ENCODE results near the gene CMIP.

The CMIP gene

DNA sequence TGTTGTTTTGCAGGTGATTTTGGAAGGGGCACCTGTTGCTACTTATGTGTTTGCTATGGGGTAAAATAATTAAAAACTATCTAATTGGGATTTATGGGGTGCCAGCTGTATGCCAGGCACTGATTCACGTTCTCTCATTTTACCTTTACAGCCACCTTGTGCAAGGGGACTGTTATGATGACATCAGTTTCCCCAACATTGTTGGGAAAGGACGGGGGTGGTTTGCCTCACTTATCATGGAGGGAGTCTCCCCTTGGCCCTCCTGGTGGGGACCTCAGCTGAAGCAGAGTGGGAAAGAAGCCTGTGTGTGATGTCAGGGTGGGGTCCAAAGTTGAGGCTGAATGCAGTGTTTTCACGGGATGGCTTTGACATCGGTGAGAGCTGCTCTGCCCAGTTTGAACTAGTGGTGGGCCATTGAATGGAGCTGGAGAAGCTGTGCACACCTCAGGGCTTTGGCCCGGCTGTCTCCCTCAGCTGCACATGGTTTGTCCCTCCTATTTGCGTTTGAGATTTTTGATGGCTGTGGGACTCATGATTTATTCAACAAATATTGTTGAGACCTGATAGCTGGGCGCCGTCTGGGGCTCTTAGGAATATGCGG, 36.1 kb downstream of the CMIP start:
- DNase-seq (ENCODE audit: low read depth): no peak

DNA sequence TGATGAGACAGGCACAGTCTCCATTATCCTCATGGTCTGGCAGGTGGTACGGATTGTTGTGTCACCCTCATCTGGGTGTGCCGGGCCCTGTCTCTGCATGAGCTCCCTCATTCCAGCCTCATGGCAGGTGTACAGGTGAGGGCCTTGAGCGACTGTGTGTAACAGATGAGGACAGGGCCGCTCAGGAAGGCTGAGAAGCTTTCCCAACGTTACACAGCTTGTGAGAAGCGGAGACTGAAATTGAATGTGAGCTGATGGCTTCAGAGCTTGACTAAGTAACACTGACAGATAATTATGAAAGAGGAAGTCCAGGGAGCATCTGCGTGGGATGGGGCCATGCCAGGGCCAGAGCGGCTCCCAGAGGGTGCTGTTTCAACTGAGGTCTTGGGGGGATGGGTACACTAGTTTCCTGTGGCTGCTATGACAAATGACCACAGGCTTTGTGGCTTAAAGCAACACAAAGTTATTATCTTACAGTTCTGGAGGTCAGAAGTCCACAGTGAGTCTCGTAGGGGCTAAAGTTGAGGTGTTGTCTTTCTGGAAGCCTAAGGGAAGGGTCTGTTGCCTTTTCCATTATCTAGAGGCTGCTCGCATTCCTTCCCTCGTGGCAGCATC, 36.7 kb downstream of the CMIP start:
- no peak for DNase-seq (ENCODE audit: low read depth)

DNA sequence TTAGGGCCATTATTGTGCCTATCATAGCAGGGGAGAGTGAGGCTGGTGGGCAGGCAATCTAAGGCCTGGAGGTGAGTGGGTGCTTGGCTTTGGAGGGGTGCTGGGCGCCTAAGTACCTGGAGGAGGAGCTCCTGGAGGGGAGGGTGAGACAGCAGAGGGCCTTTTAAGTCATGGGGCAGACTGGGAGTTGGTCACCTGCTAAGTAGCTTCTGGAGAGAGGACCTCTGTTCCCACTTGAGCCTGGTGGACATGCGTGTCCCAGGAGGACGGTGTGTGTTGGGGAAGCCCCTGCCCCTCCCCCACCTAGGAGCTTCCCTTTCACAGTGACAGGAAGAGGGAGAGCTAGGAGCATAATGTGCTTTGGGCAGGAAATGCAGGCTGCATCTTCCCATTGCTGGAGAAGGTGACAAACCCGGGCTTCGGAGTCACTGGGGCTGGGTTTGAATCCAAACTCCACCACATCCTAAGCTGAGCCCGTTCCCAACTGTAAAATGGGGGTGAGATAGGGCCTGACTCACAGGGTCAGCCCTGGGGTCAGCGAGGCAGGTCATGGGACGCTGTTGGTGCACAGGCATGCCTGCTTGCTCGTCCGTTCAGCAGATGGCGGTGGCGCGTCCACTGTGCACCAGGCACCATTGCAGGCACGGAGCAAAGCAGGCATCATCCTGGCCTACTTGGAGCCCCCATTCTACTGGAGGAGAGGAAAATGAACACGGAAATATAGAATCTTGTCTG, 37.9 kb downstream of the CMIP start:
- DNase-seq (ENCODE audit: low read depth): no peak

DNA sequence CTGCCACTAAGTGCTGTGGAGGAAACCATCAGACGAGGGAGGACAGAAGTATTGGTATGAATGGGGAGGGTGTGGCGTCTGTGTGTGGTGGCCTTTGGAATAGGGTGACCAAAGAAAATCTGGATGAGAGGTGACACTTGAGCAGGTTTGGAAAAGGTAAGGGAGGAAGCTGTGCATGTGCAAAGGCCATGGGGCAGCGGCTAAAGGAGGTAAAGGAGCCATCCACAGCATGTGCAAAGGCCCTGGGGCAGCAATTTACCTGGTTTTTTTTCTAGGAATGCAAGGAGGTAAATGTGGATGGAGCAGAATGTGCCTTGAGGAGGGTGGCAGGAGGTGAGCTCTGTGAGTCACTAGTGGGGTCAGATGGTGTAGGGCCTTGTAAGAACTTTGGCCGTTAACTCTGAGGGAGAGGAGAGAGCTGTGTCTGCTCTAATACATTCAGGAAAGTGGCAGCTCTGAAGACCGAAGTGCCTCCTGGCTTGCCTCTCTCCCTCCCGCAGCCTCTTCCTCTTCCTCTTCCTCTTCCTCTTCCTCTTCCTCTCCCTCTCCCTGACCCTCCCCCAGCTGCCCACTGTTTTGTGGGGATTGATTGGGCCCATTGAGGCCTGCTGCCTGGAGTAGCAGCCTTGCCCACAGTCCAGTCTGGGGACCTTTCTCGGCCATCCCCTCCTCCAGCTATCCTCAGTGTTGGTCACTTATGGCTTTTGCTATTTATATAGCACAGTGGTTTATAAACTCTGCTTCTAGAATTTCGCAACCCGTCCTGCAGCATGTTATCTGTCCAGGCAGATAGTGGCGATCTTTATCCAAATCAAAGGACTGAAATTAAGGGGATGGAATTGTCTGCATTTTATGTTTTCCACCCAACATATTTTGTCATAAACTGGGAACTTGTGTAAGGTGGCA, 38.7 kb downstream of the CMIP start:
- DNase-seq (ENCODE audit: low read depth): no peak

DNA sequence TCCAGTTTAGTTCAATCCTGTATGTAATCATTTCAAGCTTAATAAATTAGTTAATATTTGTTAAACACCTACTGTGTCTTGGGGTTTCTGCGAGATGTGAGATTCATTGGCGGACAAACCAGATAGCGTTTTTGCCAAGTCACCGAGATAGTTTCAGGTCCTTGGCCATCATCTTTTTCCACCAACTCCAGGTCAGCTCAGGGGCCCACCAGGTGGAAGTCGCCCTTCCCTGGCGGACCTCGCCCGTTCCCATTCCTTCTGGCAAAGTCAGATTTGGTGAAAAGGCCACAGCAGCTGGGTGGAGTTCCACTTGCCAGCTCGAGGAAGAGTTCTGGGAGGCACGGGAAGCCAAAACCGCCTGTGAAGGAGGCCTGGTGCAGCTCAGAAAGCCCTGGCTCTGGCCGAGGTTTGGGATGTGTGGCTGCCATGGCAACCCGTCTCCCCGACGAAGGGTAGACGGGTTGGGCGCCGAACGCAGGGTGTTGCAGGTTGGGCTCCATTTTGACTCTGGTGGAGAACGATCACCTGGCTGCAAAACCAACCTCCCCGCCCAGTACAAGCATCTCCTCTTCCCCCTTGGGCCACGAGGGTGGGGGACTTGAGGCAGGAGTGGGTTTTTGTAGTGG, 39.5 kb downstream of the CMIP start:
- DNase-seq (ENCODE audit: low read depth): no peak

DNA sequence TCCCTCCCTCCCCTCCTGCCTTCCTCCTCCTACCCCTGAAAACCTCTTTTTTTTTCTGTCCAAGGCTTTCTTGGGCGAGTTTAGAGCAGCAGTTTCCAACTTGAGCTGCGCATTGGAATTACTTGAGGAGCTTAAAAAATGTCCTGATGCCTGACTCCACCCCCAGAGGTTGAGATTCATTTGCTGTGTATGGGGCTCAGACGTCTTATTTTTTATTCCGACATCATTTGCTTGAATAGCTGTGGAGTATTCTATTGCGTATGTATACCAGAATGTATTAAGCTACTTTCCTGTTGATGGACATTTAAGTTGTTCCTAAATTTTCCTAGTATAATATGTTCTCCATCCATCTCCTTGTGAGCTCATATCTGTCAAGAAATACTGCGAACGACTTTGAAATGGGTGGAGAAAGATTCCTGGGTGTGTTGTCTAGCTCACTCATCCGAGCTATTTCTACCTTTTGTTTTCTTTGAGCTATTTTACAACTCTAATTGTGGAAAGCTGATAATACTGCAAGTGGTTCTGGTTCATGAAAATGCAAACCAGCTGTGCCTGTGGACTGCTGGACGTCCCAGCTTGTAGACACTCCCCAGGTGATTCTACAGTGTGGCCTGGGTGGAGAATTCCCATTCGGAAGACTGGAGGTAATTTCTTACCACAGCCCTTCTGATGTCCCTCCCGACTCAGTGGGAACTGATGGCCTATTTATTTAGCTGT, 40.5 kb downstream of the CMIP start:
- no peak for DNase-seq (ENCODE audit: low read depth)

DNA sequence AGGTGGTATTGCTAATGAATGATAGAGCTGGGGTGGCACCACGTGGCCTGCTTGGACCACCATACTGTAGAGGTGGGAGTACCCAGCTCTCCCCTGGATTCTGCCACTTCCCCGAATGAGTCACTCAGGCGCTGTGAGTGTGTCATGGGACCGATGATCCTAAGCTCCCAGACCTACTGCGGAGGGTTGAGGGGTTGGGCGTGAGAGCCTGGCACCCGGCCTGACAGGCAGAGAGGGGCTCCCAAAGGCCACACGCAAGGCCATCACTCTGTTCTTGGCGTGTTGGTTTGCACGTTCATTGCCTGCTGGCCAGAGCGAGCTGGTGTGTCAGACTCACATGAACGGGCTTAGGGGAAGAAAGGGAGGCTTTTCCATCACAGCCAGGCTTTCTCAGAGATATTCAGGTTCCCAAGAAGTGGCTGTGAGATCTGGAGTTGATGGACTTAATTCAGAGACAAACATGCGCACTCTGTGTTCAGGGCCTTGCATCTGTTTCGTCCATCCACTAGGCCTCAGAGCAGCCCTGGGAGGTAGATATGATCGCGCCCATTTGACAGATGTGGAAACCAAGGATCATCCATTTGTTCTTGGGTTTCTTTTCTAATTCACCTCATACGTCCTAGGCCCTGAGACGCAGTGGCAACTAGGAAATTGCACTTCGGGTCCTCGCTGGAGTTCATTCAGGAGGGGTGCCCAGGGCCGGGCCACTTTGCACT, 41.4 kb downstream of the CMIP start:
- DNase-seq (ENCODE audit: low read depth): no peak

DNA sequence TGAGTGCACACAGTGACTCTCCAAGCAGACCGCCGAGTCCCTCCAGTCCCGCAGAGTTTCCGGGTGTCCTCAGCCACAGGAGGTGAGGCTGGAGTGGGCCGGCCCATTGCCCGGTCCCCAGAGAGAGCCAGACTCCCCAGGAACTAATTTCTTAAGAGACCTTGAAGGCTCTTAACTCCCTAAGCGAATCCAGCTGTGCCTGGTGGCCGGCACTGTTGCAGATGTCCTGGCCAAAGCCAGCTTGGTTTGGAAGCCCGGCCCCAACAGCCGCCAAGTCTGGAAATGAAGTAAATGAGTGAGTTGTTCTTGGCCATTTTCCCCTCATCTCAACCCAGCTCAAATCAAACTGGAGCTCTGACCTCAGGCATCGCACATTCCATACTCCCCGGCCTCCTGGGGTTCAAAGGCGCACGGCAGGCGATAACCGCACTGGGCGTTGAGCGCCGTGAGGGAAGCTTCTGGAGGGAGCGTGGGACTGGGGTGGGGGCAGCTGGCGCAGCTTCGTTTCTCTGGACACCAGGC, 42.0 kb downstream of the CMIP start:
- DNase-seq (ENCODE audit: low read depth): no peak

DNA sequence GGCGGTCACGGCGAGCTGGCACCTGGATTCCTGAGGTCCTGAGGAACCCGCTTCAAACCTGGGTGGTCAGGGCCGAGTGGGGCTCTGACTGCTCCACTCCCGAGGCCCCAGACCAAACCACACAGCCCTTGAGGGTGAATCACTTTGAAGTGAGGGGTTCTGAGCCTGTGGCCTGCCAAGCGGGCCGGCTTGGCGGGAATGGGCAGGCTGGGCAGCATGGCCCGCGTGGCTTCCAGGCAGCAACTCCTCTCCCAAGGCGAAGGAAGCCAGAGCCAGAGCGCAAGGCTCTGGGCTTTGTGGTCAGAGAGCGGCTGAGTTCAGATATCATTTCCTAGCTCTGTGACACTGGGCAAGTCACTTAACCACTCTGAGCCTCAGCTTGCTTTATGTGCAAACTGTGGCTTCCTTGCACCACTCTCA, 42.7 kb downstream of the CMIP start:
- DNase-seq (ENCODE audit: low read depth): no peak

DNA sequence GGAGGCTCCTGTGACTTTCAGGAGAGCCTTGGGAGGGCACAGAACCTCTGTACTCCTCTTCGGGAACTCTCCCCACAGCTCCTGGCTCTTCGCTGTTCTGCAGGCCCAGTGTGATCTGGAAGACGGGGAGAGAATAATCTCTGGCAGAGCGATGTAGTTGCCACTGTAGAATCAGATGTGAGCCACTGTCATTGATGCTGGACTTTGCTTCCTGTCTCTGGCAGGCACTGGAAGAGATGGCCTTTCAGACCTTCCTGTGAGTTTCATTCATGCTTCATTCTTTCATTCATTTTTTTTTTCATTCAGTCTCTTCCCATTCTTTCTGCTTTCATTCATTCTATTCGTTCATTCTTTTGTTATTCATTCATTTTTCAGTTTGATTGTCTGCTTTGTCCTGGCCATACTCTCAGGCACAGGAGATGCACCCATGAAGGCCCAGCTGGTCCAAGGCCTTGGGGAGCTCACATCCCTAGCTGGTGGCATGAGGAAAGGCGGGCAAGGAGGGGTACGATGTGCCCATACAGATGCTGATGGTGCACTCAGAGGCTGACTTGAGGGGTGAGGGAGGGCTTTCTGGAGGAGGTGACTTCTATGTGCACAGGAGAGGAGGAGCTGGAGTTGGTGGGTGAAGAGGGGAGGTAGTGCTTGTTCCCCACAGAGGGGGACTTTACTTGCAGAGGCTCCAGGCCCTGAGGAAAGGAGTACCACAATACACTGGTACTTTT, 44.2 kb downstream of the CMIP start:
- DNase-seq (ENCODE audit: low read depth): no peak

DNA sequence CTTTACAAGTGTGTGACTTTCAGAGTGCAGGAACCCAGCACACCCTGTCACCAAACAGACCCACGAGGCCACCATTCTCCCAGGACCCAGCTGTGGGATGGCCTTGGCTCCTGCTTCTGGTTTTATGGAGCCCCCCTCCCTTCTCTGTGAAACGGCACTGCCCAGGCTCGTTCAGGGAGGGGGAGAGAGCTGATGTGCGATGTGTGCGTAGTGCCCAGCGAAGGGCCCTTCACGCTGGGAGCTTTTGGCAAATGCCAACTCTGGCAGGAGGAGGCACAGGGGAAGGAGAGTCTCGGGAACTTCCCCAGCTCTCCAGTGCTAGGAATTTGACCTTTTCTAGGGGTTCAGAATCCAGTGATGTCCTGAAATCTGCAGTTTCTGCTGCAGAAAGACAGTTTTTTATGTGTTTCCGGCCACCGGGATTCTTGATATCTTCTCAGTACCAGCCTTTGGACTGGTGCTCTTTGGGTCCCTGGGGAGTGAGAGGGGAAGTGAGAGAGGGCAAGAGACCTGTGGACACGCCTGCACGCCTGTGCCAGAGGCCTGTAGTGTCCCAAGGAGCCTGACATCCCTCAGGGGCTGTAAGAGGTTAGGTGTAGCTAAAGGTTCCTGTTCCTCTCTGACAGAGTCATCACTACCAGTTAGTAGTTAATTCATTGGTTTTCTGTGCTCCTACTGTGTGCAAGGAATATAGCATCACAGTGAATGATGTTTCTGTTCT, 45.1 kb downstream of the CMIP start:
- DNase-seq (ENCODE audit: low read depth): no peak

DNA sequence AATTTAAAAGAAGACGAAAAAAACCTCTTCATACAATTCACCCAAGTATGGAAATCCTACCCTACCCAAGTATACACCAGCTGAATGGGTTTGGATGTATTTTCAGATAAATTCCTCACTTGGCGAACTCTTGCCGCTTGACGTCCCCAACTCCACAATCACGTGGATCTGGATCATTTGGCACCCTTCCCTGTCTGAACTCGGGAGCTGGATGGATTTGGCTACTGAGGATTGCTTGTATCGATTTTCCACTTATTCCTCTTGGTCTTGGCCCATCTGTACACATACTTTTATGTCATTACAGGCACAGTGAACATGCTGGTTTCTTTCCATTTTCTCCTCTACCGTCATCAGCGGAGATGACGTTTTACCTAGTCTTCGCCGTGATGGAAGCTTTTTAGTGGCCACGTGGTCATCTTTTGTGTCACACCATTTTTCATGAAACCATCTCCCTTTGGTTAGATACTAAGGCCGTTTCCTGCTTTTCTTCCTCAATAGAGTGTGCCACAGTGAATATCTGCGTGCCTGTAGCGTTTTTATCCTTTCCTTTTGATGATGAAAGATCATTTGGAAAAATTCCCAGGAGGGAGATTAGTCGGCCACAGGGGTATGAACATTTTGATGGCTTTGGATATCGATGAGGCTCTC, 47.1 kb downstream of the CMIP start:
- no peak for DNase-seq (ENCODE audit: low read depth)

DNA sequence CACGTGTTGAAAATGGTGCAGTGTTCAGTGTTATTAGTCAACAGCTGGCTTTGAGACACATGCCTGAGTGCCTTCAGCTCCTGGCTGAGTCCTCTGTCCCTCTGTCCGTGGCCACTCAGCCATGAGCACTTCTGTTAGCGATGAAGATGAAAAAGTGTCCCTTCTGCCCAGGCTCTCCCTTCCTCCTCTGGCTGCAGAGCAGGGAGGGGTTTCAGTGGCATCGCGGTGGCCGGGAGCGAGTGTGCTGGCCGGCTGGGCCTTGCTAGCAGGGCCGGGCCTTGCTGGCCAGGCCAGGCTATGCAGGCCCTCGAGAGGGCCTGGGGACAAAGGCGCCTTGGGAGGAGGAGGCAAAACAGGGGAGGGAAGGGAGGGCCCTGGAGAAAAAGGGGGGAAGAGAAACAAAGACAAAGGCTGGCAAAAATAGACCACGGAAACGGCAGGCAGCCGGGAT, 47.7 kb downstream of the CMIP start:
- no peak for DNase-seq (ENCODE audit: low read depth)

DNA sequence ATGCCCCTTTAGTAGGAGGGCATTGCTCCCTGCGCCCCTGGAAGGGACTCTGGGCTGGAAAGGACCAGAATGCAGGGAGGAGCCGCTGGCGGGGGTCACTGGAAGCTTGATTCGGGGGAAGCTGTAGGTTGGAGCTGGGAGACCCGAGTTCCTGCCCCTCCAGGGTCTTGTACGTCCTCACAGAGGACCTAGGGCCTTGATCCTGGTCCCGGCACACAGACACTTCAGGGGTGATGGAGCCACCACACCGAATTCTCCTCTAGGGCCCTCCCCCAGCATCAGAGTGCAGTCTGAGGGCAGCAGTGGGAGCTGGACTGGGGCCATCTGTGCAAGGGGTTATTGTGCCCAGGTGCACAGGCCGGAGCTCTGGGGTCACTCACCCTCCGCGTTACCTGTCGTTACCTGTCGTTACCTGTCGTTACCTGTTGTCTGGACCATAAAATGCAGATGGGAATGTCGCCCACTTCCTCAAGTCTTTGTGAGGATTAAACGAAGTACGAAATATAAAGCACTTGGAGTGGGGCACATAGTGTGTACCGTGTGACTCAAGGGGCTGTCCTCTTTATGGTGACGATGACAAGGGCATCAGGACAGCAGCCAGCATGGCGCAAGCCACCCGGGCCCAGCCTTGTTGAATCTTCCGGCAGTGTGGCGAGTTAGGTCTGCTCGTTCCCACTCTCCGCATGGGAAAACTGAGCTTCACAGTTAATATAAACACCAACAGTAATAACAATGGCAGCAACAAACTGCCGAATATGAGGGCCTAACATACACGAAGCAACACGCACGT, 48.6 kb downstream of the CMIP start:
- DNase-seq (ENCODE audit: low read depth): no peak

DNA sequence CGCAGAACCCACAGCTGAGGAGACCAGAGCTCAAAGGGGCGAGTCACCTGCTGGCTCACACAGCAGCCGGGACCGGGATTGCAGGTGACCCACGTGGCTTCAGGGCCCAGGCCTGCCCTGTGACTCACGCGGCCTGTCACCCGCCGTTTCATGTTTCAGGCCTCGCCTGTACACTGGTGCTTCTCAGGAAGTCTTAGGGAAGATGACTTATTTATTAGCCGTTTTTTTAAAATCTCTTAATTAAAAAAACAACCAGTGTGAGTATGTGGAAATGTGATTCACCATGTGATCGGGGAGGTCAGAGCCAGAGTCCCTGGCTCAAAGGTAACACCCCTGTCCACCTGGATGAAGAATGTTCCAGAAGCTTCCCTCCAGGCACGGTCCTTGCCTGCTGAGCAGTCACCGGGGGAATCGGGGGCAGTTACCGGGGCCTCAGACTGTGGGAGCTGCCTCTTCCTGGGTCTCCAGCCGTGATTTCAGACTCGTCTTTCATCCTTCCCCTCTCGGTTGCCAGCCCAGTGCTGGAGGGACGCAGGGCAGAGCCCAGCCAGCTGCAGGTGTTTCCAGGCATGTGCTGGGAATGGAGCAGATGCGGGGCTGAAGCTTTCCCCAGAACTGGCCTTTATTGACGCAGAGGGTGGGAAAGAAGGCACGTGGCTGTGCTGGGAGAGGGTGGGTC, 49.3 kb downstream of the CMIP start:
- DNase-seq (ENCODE audit: low read depth): no peak

DNA sequence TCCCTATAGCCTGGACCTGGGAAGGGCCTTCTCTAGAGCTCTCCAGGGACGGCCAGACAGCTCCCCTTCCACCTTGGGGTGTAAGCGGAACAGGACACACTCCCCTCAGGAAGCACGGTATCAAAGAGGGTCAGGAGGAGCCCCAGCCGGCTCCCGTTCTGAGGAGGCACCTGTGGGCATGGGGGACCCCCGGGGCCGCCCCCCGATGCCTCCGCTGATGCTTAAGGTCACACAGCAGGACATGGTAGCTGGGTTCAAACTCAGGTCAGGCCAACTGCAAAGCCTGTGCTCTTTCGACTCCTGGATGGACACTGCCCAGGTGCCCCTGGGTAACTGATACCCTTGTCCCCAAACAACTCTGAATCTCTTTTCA, 49.8 kb downstream of the CMIP start:
- no peak for DNase-seq (ENCODE audit: low read depth)

DNA sequence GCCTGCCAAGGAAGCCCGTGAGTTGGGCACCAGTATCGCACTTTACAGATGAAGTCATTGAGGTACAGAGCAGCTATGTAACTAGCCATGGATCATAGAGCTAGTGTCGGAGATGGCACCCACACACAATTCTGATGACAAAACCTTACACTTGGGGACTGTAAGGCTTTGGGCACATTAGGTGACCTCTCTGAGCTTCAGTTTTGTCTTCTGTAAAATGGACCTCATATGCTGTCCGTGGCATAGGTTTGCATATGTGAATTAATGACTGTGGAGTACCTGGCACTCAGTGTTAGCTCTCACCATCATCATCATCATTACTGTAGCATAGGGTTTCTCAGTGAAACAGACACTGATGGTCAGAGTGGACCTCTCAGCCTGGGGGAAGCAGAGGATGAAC, 50.3 kb downstream of the CMIP start:
- no peak for DNase-seq (ENCODE audit: low read depth)

All from activated T-cell treated with anti-CD3 and anti-CD28 coated beads for 1 hour (primary cell).